ENCODE results near the gene ICA1.

DNA sequence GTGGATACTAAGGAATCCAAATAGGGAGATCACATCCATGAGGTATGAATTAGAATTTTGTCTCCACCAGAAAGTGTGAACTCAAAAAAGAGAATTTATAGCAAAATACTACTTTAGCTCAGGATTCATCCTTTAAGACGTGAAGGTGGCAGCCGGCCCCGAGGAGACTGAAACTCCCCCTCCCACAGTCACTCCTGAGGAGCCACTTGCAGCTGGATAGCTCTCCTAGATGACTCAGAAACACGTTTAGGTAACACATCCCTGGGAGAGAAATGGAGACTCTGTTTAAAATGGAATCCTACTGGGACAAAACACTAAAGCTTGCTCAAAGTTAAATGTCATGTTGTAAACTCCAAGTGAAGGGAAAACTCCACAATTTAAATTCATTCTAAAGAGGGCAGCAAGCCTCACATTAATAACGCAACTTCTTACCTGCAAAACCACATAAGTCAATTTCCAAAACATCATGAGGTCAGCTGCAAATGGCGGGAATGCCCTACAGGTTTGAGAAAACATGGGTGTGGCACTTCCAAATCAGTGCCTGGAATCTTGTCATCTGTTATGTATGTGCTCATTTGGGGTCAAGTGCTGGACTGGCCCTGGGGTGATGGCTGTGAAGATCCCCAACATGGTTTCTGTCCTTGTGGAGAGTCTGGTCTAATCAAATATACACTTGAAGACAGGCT lies 46.2 kb downstream of the ICA1 start:
- TF ChIP-seq, protein P1, sequence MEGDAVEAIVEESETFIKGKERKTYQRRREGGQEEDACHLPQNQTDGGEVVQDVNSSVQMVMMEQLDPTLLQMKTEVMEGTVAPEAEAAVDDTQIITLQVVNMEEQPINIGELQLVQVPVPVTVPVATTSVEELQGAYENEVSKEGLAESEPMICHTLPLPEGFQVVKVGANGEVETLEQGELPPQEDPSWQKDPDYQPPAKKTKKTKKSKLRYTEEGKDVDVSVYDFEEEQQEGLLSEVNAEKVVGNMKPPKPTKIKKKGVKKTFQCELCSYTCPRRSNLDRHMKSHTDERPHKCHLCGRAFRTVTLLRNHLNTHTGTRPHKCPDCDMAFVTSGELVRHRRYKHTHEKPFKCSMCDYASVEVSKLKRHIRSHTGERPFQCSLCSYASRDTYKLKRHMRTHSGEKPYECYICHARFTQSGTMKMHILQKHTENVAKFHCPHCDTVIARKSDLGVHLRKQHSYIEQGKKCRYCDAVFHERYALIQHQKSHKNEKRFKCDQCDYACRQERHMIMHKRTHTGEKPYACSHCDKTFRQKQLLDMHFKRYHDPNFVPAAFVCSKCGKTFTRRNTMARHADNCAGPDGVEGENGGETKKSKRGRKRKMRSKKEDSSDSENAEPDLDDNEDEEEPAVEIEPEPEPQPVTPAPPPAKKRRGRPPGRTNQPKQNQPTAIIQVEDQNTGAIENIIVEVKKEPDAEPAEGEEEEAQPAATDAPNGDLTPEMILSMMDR (IDR thresholded peaks at IDR 0.05) = no peak
- TF ChIP-seq POLR2AphosphoS5 (IDR thresholded peaks at IDR 0.05) = no peak

Measured in esophagus muscularis mucosa (tissue), 3 donors.